K562 (cell line): ENCODE measurements around the gene MYO3B. TPM values are rescaled to one million over a fixed set of nuclear protein-coding genes. Genes with fewer than 3 reads are reported as not detected.

Experiments
- ARID1B ChIP-seq: fragments of 450-650 bp; IDR thresholded peaks from 2 replicates; pipeline ENCODE4 v1.6.1; 2016; ENCODE audit warnings: antibody characterized with exemption, mild to moderate bottlenecking, inconsistent platforms
- ATF4 ChIP-seq: fragments of 450-650 bp; formaldehyde crosslinking; IDR thresholded peaks from 2 replicates; pipeline ENCODE4 v1.4.0; 2022; ENCODE audit warnings: mild to moderate bottlenecking, moderate library complexity
- CEBPG ChIP-seq, 3 experiments: fragments of 200-800 bp in 1 of 3; sonication (Bioruptor generic) in 1 of 3; sonication (generic) in 1 of 3; formaldehyde crosslinking in 1 of 3; IDR thresholded peaks in 2 of 3; conservative IDR thresholded peaks in 1 of 3; 2 replicates each; pipeline versions ENCODE4 v1.6.1 to v1.8.0; 2016 to 2022; ENCODE audit warnings: missing compliant biosample characterization in 2 of 3, missing genetic modification characterization in 2 of 3, mild to moderate bottlenecking in 1 of 3, missing genetic modification reagents in 1 of 3
- HMBOX1 ChIP-seq: sonication (generic); IDR thresholded peaks from 2 replicates; pipeline ENCODE4 v1.6.1; 2016
- NR4A1 ChIP-seq, 2 experiments: fragments of 250-450 bp in 1 of 2; fragments of 450-650 bp in 1 of 2; sonication (Bioruptor Pico) in 1 of 2; IDR thresholded peaks; 2 replicates each; pipeline versions ENCODE4 v1.4.0 to v1.6.1; 2016 to 2020; ENCODE audit warnings: mild to moderate bottlenecking in 2 of 2, missing compliant biosample characterization in 1 of 2, missing genetic modification characterization in 1 of 2, moderate library complexity in 1 of 2
- ZNF518B ChIP-seq: fragments of 250-450 bp; sonication (Bioruptor Pico); IDR thresholded peaks from 2 replicates; pipeline ENCODE4 v1.5.0; 2021; ENCODE audit warnings: mild to moderate bottlenecking, moderate library complexity
- polyA plus RNA-seq, 8 experiments: library from polyadenylated mRNA; depleted of rRNA in 4 of 8; stranded (reverse) in 5 of 8; unstranded in 3 of 8; fragments of >200 nt; fragmentation: Nextera tagmentation in 2 of 8; fragmentation: Illumina TruSeq in 1 of 8; extraction: Ambion mirVana in 2 of 8; extraction: Trizol in 1 of 8; gene quantifications; 2 replicates each; pipeline versions ENCODE4 v1.2.1 to v1.2.3, GENCODE V29; 2011 to 2014; ENCODE audit warnings: inconsistent platforms in 1 of 8, missing spikeins in 1 of 8
- total RNA-seq, 7 experiments: library from RNA; depleted of rRNA in 6 of 7; stranded (reverse); fragments of >200 nt in 6 of 7; fragmentation: Illumina TruSeq in 2 of 7; extraction: Trizol in 2 of 7; gene quantifications; 2 replicates each; pipeline versions ENCODE4 v1.2.1 to v1.2.3, GENCODE V29; 2011 to 2021; ENCODE audit warnings: low replicate concordance in 1 of 7

Gene MYO3B
- total and polyA plus RNA-seq, 9 of the 15 experiments (the other 6 are each of a cell fraction or from before 2014, with no cell fraction given) = 2.7 to 6.5 (median 3.6) TPM

GRCh38 chr2:170300993-170301392, 123.0 kb downstream of the MYO3B start (continued):
- TF ChIP-seq CEBPG (CRISPR knock-in tag; IDR thresholded peaks at IDR 0.05) (no peak), CEBPG (tag; conservative IDR thresholded peaks at IDR 0.05 in 1 of 2, IDR thresholded peaks at IDR 0.05 in 1 of 2) (0 out of 4 replicates have a peak, but pooled peaks of 1 of the 2 experiments have one; percentile 27), HMBOX1 (peak; percentile 95), ATF4 (CRISPR knock-in tag) (no peak), NR4A1 (CRISPR knock-in tag; IDR thresholded peaks at IDR 0.05) (no peak), NR4A1 (tag; IDR thresholded peaks at IDR 0.05) (0 out of 2 replicates have a peak, but pooled peaks have one; percentile 32), ARID1B (0 out of 2 replicates have a peak, but pooled peaks have one; percentile 7), ZNF518B (CRISPR knock-in tag) (no peak)
- TF ChIP-seq, all 486 proteins: peak for 7
